SK-N-MC (cell line): ENCODE measurements around the gene HINT2.

Experiments used
- EZH2 ChIP-seq: fragments of 200-600 bp; sonication (generic); IDR thresholded peaks from one replicate; pipeline ENCODE4 v1.6.1; 2017; ENCODE audit warnings: antibody characterized with exemption
- POLR2AphosphoS5 ChIP-seq: IDR thresholded peaks from 2 replicates; pipeline ENCODE4 v1.6.1; 2012; ENCODE audit warnings: mild to moderate bottlenecking, low read depth, low read length, borderline replicate concordance

GRCh38 chr9:35790385-35791296 is 24.2 kb downstream of the HINT2 start:
- TF ChIP-seq POLR2AphosphoS5 (no peak), EZH2 (no peak)
